GM19455 (cell line): ENCODE measurements around the gene PEAR1.

Experiments used
- ATAC-seq: cut with Tn5 transposase; IDR thresholded peaks from one replicate; pipeline ENCODE4 v1.9.1; 2021; ENCODE audit not compliant: unreplicated experiment

The PEAR1 gene

GRCh38 chr1:156860113-156860627, 33.3 kb upstream of the PEAR1 start:
- ATAC-seq: no peak

- no peak for ATAC-seq
These were observed 32.7 kb upstream of the PEAR1 start, which contains the start of gene NTRK1 for GRCh38 chr1:156860628-156861423. Gene NTRK1 (plus strand): TSS chr1:156860865. CDS start chr1:156860935, 70 bp downstream.

DNA sequence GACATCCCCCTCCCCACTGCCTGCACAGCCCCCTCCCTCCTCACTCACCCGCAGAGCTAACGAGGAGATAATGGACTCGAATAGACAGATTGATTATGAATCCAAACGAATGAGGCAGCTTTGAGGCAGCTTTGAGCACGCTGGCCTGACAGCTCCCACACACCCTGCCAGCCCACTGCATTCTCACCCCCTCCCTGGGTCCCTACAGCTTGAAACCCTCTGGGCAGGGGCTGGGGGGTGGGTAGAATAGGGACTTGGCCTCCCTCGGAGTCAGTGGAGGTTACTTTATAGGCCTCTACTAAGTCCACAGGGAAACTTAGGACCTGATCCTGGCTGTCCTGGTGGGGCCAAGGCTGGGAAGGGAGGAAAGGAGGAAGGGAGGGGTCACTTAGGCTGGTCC, 30.9 kb upstream of the PEAR1 start:
- ATAC-seq: no peak

- no peak for ATAC-seq
These were observed 30.4 kb upstream of the PEAR1 start for GRCh38 chr1:156862997-156863599.

GRCh38 chr1:156863631-156864030, 29.9 kb upstream of the PEAR1 start:
- ATAC-seq: no peak

- ATAC-seq: no peak
These were observed 28.7 kb upstream of the PEAR1 start for GRCh38 chr1:156864796-156865195.

- ATAC-seq: no peak
These were observed 28.3 kb upstream of the PEAR1 start for GRCh38 chr1:156865258-156865657.

DNA sequence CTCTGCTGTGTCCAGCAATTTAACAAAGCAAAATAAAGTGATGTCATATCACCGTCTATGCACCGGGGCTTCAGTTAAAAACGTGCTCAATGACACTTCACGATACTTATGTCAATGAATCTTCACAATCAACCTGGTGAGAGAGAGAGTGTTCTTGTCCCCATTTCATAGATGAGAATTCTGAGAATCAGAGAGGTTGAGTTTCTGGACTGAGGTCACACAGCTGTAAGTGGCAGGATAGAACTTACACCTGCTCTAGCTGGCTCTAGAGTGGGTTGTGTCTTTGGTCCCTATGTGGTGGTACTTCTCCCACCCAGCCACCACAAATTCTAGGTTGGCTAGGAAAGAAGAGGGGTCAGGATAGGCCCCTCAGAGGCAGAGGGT, 27.7 kb upstream of the PEAR1 start:
- ATAC-seq: no peak

GRCh38 chr1:156866249-156866909, 27.1 kb upstream of the PEAR1 start:
- ATAC-seq: no peak

GRCh38 chr1:156868341-156868740, 25.2 kb upstream of the PEAR1 start:
- no peak for ATAC-seq

- no peak for ATAC-seq
These were observed 24.1 kb upstream of the PEAR1 start for GRCh38 chr1:156869455-156869854.

- ATAC-seq: no peak
These were observed 19.9 kb upstream of the PEAR1 start for GRCh38 chr1:156873659-156874058.

DNA sequence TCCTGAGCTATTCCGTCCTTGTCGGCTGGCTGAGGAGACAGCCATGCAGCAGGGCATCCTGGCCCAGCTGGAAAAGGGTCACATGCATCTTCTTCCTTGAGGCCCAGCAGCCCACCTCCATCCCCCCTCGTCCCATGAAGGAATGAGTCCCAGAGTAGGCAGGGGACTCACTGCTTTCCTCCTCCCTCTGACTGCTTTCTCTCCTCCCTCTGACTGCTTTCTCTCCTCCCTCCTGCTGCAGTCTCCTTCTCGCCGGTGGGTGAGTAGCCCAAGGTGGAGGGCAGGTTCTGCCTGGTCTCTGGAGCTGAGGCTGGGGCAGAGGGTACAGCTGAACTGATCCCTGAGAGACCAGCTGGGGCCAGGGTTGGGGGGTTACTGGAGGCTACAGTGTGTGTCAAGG, 19.4 kb upstream of the PEAR1 start:
- no peak for ATAC-seq

GRCh38 chr1:156874572-156875340, 18.8 kb upstream of the PEAR1 start:
- ATAC-seq: no peak

DNA sequence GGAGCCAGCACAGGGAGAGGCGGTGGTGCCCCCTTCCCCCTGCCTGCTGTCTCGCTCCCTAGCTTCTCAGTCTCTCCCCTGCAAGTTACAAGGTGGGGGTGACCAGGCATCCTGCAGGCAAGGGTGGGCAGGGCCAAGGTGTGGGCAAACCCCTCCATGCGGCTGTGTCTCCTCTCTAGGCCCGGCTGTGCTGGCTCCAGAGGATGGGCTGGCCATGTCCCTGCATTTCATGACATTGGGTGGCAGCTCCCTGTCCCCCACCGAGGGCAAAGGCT, 18.2 kb upstream of the PEAR1 start:
- no peak for ATAC-seq

- no peak for ATAC-seq
These were observed 17.2 kb upstream of the PEAR1 start for GRCh38 chr1:156876281-156876680.

GRCh38 chr1:156877433-156878170, 15.9 kb upstream of the PEAR1 start:
- ATAC-seq: no peak

DNA sequence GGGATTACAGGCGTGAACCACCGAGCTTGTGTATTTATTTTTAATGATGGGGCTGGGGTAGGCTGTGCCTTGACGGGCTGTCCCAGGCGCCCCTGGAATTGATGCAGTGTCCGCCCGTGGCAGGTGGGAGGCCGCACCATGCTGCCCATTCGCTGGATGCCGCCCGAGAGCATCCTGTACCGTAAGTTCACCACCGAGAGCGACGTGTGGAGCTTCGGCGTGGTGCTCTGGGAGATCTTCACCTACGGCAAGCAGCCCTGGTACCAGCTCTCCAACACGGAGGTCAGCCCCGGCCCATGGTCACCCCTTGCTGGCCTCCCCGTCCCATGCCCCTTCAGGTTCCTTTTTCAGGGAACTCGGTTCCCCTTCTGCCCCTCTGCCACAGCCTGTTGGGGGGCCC, 13.6 kb upstream of the PEAR1 start:
- no peak for ATAC-seq

DNA sequence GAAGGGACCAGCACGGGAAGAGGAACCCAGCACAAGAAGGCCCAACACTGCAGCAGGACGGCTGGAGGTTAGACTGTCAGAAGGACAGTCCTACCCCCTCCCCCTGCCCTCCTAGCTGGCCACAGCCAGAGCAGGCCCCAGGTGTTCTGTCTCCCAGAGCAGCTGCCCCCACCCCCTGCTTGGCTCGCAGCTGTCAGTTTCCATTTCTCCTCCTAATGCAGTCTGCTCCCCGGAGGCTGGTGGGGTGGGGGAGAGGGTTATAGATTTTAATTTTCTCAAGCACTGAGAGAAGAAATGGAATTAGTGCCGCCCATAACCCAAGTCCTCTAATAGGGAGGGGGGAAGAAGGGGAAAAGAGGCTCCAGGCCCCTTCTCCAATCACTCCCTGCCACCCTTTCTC, 13.0 kb upstream of the PEAR1 start:
- no peak for ATAC-seq

GRCh38 chr1:156881101-156881500, 12.4 kb upstream of the PEAR1 start:
- no peak for ATAC-seq

DNA sequence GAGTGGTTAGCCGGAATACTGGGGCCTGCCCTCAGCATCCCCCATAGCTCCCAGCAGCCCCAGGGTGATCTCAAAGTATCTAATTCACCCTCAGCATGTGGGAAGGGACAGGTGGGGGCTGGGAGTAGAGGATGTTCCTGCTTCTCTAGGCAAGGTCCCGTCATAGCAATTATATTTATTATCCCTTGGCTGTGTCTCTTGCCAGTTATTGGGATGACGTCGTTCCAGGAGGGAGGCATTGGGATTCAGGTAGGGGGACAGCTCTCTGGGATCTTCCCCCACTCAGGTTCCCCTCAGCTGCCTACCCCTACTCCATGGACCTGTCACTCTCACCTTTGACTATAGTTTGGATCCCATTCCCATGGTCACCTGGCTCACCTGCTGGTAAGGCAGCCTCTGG, 11.9 kb upstream of the PEAR1 start:
- no peak for ATAC-seq
